ENCODE results near the gene NT5DC3.

The NT5DC3 gene

GRCh38 chr12:103766028-103766427 is 75.0 kb downstream of the NT5DC3 start:
- CTCF ChIA-PET: no interaction called here
- no peak for DNase-seq (ENCODE audit: extremely low spot score)
- no peak for TF ChIP-seq FOXA1 (IDR thresholded peaks at IDR 0.05)
- no peak for TF ChIP-seq L3MBTL2 (conservative IDR thresholded peaks at IDR 0.05)
- TF ChIP-seq PKNOX1 (IDR thresholded peaks at IDR 0.05): no peak
- no peak for TF ChIP-seq FOXK2 (IDR thresholded peaks at IDR 0.05)
- TF ChIP-seq FOXM1 (IDR thresholded peaks at IDR 0.05; ENCODE audit: borderline replicate concordance): no peak
- no peak for TF ChIP-seq SUZ12 (IDR thresholded peaks at IDR 0.05)
- no peak for TF ChIP-seq NFRKB (IDR thresholded peaks at IDR 0.05)
- no peak for TF ChIP-seq ARNT (IDR thresholded peaks at IDR 0.05)
- no peak for TF ChIP-seq HDGF (IDR thresholded peaks at IDR 0.05; ENCODE audit: borderline replicate concordance)
- TF ChIP-seq BHLHE40 (IDR thresholded peaks at IDR 0.05; ENCODE audit: borderline replicate concordance): no peak
- no peak for TF ChIP-seq LEF1 (IDR thresholded peaks at IDR 0.05; ENCODE audit: borderline replicate concordance)
- no peak for TF ChIP-seq TARDBP (IDR thresholded peaks at IDR 0.05)
- TF ChIP-seq ZNF384 (IDR thresholded peaks at IDR 0.05): no peak
- TF ChIP-seq SP1 (IDR thresholded peaks at IDR 0.05): no peak
- TF ChIP-seq CTBP1 (IDR thresholded peaks at IDR 0.05; ENCODE audit: borderline replicate concordance): no peak
- no peak for TF ChIP-seq ELF4 (IDR thresholded peaks at IDR 0.05)
- POLR2A ChIA-PET: no interaction called here

GRCh38 chr12:103765322-103765721 is 75.7 kb downstream of the NT5DC3 start:
- CTCF ChIA-PET: no interaction called here

GRCh38 chr12:103762473-103762872 is 78.6 kb downstream of the NT5DC3 start:
- no peak for DNase-seq (ENCODE audit: extremely low spot score)
- ChIA-PET CTCF (no interaction called here), POLR2A (no interaction called here)
- TF ChIP-seq PKNOX1 (IDR thresholded peaks at IDR 0.05): no peak

More at GRCh38 chr12:103765322-103765721, 75.7 kb downstream of the NT5DC3 start:
- no peak for DNase-seq (ENCODE audit: extremely low spot score)
- POLR2A ChIA-PET: no interaction called here
- TF ChIP-seq SP1 (IDR thresholded peaks at IDR 0.05) (no peak), HDGF (IDR thresholded peaks at IDR 0.05; ENCODE audit: borderline replicate concordance) (no peak), ARNT (IDR thresholded peaks at IDR 0.05) (no peak), NFRKB (IDR thresholded peaks at IDR 0.05) (no peak), LEF1 (IDR thresholded peaks at IDR 0.05; ENCODE audit: borderline replicate concordance) (no peak), L3MBTL2 (conservative IDR thresholded peaks at IDR 0.05) (no peak), SUZ12 (IDR thresholded peaks at IDR 0.05) (no peak), FOXK2 (IDR thresholded peaks at IDR 0.05) (no peak), FOXA1 (IDR thresholded peaks at IDR 0.05) (no peak), BHLHE40 (IDR thresholded peaks at IDR 0.05; ENCODE audit: borderline replicate concordance) (no peak), ZNF384 (IDR thresholded peaks at IDR 0.05) (no peak), ELF4 (IDR thresholded peaks at IDR 0.05) (no peak), FOXM1 (IDR thresholded peaks at IDR 0.05; ENCODE audit: borderline replicate concordance) (no peak), TARDBP (IDR thresholded peaks at IDR 0.05) (no peak), PKNOX1 (IDR thresholded peaks at IDR 0.05) (no peak), CTBP1 (IDR thresholded peaks at IDR 0.05; ENCODE audit: borderline replicate concordance) (no peak)

GRCh38 chr12:103758310-103759089 is 82.5 kb downstream of the NT5DC3 start:
- ChIA-PET POLR2A (no interaction called here), CTCF (no interaction called here)
- TF ChIP-seq NFRKB (IDR thresholded peaks at IDR 0.05) (no peak), BHLHE40 (IDR thresholded peaks at IDR 0.05; ENCODE audit: borderline replicate concordance) (no peak), CTBP1 (IDR thresholded peaks at IDR 0.05; ENCODE audit: borderline replicate concordance) (no peak), FOXA1 (IDR thresholded peaks at IDR 0.05) (no peak), ZNF384 (IDR thresholded peaks at IDR 0.05) (no peak), SP1 (IDR thresholded peaks at IDR 0.05) (no peak), FOXK2 (IDR thresholded peaks at IDR 0.05) (no peak), LEF1 (IDR thresholded peaks at IDR 0.05; ENCODE audit: borderline replicate concordance) (no peak), PKNOX1 (IDR thresholded peaks at IDR 0.05) (no peak), FOXM1 (IDR thresholded peaks at IDR 0.05; ENCODE audit: borderline replicate concordance) (no peak)
- no peak for DNase-seq (ENCODE audit: extremely low spot score)

GRCh38 chr12:103757248-103757647 is 83.8 kb downstream of the NT5DC3 start:
- CTCF ChIA-PET: no interaction called here
- no peak for DNase-seq (ENCODE audit: extremely low spot score)
- POLR2A ChIA-PET: no interaction called here
- TF ChIP-seq FOXK2 (IDR thresholded peaks at IDR 0.05) (no peak), FOXM1 (IDR thresholded peaks at IDR 0.05; ENCODE audit: borderline replicate concordance) (no peak), ARNT (IDR thresholded peaks at IDR 0.05) (no peak), NFRKB (IDR thresholded peaks at IDR 0.05) (no peak), CTBP1 (IDR thresholded peaks at IDR 0.05; ENCODE audit: borderline replicate concordance) (no peak), TARDBP (IDR thresholded peaks at IDR 0.05) (no peak), ELF4 (IDR thresholded peaks at IDR 0.05) (no peak), LEF1 (IDR thresholded peaks at IDR 0.05; ENCODE audit: borderline replicate concordance) (no peak), HDGF (IDR thresholded peaks at IDR 0.05; ENCODE audit: borderline replicate concordance) (no peak), BHLHE40 (IDR thresholded peaks at IDR 0.05; ENCODE audit: borderline replicate concordance) (no peak), SP1 (IDR thresholded peaks at IDR 0.05) (no peak), ZNF384 (IDR thresholded peaks at IDR 0.05) (no peak)

Measured in HEK293T (cell line).